ENCODE data around the gene CDH13.

Gene CDH13

GRCh38 chr16:83136924-83137323 is 510.2 kb downstream of the CDH13 start:
- FAIRE-seq, result no peak

DNA sequence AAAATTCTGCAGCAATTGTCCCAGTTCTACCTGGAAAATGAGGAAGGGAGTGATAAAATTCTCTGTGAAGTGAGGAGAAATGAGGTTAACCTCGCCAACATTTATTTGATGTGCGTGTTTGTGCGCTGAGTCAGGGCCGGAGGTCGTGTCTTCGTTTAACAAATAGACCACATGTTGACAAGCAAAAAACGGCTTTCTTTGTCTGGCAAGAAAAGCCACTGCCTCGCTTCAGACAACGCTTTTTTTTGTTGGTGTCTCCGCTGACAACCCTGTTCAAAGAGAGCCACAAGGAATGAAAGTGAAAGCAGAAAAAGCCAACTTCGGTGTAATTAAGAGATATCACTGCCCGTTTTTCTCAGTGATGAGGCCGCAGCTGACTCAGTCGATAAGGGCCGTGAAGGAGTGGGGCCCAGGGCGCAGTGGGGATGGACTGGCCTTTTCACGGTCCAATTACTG is 510.6 kb downstream of the CDH13 start:
- FAIRE-seq, result no peak

DNA sequence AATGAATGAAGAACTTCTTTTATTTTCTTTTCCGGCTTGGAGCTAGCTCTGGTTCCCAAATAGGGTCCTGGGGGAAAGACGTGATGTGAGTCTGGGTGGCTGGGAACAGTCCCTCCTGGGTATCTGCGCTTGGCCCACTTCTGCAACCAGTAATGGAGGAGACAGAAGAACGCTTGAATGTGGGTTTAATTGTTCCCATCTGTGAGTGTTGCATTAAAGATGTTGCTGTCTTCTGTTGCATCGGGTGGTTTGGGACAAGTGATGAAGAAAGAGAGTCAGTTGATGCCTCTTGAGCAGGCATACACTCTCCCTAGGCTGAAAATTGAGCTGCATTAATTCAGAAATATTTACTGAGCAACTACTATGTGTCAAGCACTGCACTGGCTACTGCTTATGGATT is 511.1 kb downstream of the CDH13 start:
- FAIRE-seq, result no peak

- FAIRE-seq, result no peak
Measured at GRCh38 chr16:83138512-83138911, 511.7 kb downstream of the CDH13 start.

DNA sequence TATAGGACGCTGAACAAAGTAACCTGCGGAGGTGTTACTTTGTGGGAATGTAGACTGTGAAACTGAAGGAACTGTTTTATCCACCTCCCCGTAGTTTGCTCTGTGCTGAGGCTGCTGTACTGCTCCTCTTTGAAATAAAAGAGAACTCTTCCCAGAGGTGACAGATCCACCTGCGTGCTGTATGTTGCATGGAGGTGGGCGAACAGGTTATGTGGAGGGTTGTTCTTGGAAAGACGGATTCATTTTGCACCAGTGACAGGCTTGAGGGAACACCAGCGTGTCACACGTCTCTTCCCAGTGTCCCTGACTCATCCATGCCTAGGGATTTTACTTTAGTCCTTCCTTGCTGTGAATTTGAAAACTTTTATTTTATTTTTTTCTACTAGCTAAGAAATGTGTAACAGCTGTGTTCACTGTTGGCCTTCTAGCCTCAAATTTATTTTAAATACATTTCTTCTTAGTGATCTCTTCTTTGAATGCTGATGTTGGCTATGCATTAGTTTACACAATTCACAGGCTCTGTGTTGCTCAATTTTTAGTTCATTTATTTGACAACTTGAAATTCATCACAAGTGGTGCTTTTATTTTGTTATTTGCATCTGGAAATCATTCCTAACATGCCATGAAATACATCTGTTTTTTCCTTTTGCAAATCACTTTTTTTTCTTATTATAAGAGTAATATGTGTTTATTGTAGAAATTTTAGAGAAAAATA is 512.4 kb downstream of the CDH13 start:
- FAIRE-seq, result no peak

GRCh38 chr16:83143788-83144187 is 517.0 kb downstream of the CDH13 start:
- no peak for FAIRE-seq

DNA sequence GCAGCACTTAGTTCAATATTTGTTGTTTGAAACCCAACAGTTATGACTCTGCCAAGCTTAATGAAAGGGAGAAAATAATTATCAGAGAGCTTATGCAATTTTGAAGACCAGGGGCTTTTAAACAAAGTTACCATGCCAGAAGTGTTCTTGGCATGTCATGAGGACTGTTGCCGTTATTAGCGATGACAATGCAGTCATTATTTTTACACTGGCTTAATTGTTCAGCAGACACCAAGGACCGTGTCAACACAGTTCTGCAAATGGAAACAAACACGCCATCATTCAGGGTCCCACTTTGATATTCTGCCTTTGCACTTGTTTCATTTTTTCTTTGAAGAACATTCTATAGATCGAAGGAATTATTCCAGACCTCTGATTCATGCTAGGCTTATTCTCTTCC is 518.5 kb downstream of the CDH13 start:
- no peak for FAIRE-seq

DNA sequence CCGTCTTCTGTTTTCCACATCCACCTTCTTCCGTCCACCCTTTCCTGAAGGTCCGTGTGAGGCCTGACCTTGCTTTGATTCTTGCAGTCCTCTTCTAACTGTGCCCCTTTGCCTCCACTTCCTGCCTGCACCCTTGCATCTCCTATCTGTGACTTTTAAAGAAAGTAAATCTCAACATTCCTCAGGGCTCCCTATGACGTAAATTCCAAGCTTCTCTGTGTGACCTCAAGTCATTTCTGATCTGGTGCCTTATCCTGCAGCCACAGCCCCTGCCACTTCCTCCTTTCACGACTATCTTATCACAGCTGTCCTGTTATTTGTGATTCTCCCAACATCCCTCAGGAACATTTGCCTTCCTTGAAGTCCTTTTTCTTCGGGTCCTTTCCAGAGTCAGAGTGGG is 520.5 kb downstream of the CDH13 start:
- no peak for FAIRE-seq

DNA sequence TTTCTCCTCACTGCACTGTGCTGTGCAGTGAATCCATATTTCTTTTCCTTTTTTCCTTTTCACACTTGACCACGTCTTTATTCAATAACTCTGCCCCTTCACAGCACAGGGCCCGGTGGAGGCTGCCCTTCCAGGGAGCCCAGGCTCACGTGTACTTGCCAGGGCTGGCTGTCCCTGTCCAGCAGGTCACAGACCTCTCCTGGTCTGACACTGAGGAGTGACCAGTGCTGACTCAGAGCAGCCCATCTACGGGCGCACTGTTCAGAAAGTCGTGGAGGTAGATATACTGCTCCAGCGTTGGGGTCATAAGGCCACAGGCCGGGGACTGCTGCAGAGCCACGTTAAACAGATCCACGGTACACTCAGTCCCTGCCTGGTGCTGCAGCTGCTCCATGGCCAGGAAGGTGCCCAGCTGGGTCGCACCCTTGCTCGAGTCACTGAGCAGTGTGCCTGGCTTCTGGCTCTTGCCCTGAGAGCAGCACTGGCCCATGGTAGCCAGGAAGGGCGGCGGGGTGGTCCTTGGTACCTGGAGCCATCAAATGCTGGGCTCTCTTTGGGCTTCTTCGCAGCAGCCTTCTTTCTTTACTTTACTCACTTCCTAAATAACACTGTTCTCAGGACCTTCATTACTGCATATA is 531.7 kb downstream of the CDH13 start:
- FAIRE-seq, result no peak

- FAIRE-seq, result no peak
Measured at GRCh38 chr16:83159049-83159448, 532.3 kb downstream of the CDH13 start.

DNA sequence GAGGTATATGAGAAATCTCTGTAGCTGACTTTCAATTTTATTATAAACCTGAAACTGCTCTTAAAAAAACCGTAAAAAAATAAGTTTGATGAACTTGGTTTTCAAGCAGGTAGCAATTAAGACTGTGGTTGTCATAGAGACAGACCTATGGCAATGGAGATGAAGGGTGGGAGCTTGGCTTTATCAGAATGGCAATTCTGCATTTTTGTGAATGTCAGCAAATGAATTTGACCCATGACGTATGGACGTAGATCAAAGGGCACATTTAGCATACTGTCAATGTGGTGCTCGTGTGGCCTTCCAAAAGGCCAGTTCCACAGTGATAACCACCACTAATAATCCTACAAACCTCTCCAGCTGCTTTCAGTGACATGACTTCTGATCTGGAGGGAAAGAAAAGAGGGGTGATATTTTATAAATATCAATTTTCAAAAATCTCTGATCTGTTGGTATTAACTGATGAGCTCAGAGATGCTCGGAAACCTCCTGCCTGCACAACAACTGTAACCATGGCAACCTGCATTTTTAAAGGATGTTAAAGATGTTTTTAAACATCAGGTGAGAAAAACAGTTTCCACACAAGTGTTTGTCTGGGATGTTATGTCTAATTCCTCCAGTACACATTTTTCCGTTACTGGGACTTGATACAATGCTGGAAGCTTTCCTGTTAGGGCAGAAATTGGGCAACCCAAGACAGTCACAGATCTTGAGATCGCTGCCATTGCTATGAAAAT is 533.7 kb downstream of the CDH13 start:
- no peak for FAIRE-seq

DNA sequence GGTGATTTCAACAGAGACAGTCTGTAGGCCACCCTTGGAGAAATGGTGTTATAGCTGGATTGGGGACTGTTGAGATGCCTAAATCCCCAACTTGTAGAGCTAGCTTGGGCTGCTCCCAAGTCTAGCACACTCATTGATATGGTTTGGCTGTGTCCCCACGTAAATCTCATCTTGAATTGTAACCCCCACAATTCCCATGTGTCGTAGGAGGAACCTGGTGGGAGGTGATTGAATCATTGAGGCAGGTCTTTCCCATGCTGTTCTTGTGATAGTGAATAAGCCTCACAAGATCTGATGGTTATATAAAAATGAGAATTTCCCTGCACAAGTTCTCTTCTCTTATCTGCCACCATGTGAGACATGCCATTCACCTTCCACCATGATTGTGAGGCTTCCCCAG is 536.0 kb downstream of the CDH13 start:
- no peak for FAIRE-seq

DNA sequence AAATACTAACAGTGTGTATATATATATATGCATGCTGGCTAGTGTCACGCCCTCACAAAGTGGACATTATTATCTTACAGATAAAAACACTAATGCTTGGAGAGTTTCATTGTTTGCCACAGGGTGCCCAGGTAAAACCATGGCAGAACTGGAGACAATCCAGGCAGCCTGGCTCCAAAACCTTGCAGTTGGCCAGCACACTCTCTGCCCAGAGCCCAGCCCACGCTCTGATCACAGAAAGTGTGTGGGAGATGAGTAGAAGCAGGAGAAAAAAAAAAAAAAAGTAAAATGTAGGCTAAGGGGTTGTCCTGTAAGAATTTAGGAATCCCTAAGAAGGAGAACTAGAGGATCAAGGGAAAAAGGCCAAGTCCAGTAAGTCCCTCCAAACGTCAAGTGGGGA is 538.0 kb downstream of the CDH13 start:
- no peak for FAIRE-seq

GRCh38 chr16:83171396-83171795 is 544.6 kb downstream of the CDH13 start:
- FAIRE-seq, result no peak

- no peak for FAIRE-seq
Measured at GRCh38 chr16:83174671-83175070, 547.9 kb downstream of the CDH13 start.

DNA sequence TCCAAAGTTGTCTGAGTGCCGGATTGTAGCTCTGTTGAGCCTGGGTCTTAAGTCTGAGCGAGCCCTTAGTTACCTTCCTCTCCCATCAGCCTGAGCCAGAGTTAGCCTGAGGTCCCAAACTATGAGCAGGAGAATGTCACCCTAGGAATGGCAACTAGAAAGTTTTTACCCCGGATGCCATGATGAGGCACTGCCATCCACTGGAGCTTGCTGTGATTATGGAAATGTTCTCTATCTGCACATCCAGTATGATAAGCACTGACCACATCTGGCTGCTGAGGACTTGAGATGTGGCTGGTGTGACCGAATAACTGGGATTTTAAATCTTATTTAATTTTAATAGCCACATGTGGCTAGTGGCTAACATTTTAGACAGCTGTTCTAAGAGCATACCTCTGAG is 550.0 kb downstream of the CDH13 start:
- FAIRE-seq, result no peak

- FAIRE-seq, result no peak
Measured at GRCh38 chr16:83185902-83186301, 559.1 kb downstream of the CDH13 start.

DNA sequence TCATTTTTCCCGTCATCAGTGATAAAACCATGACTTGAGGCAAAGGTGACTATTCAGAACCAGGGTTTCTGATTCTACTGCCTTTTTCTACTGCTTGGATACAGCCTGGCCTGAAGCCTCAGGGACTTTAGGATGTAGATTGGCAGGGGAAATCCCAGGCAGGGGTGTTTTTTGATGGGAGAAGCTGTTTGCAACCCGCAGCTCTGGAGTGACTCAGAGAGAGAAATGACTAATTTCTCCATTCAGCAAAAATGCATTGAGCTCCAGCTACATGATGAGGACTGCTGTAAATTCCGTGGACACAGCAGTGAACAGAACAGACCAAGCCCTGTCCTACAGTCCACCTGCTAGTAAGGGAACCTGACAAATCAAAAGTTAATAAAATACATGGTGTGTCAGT is 560.6 kb downstream of the CDH13 start:
- FAIRE-seq, result no peak

GRCh38 chr16:83196796-83197195 is 570.0 kb downstream of the CDH13 start:
- no peak for FAIRE-seq

DNA sequence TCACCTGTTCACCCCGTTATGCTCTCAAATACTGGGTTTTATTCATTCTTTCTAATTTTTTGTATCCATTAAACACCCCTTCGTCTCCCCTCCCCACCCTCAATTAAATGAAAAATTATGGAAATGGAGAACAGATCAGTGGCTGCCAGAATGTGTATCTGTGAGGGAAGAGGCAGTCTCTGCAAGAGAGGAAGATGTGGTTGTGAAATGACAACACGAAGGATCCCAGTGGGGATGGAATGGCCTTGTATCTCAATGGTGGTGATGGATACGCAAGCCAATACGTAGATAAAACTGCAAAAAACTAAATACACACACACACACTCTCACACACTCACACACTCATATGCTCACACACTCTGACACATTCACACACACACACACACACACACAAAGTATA is 570.7 kb downstream of the CDH13 start:
- FAIRE-seq, result no peak

DNA sequence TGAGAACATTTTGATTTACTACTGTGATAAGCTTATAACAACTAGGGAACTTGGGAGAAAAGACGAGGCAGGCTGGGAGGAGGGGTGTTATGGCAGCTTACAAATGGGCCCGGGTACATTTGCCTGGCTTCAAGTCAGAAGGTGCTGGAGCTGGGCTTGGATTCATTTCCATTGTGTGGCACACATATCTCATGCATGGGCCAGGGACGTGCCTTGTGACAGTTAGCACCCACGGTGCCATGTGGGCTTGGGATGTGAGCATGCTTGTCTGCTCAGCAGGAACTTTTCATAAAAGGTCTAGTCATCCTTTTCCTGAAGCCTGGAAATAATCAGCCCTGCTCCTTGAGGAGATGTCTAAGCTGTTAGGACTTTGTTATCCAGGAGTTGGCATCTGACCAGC is 572.2 kb downstream of the CDH13 start:
- no peak for FAIRE-seq

GRCh38 chr16:83200005-83200779 is 573.4 kb downstream of the CDH13 start:
- FAIRE-seq, result no peak

- FAIRE-seq, result no peak
Measured at GRCh38 chr16:83201748-83202147, 575.0 kb downstream of the CDH13 start.
